Stimulated activated naive CD8-positive, alpha-beta T cell treated with anti-CD3 and anti-CD28 coated beads, Interleukin-15, amount 100 ng/mL, for 72 hours (primary cell): ENCODE measurements around the gene C16orf87.

Experiments
- ATAC-seq: fragments of 150-1000 bp; cut with Tn5 transposase; 2 replicates; pipeline ENCODE4 v1.10.0; 2021; ENCODE audit warnings: mild to moderate bottlenecking, moderate library complexity
- DNase-seq, 2 donors: peaks; one replicate each; pipeline ENCODE4 v3.0.0; 2021 to 2022
- H3K27ac Mint-ChIP-seq, 2 donors: one replicate each; pipeline ENCODE4 v1.8.0; 2022; ENCODE audit warnings: mild to moderate bottlenecking in 2 of 2, mixed read lengths in 2 of 2, moderate library complexity in 2 of 2
- H3K27me3 Mint-ChIP-seq: one replicate; pipeline ENCODE4 v1.8.0; 2022; ENCODE audit warnings: mixed read lengths
- H3K4me1 Mint-ChIP-seq: one replicate; pipeline ENCODE4 v1.8.0; 2022; ENCODE audit warnings: mild to moderate bottlenecking, mixed read lengths
- H3K4me3 Mint-ChIP-seq, 2 donors: one replicate each; pipeline ENCODE4 v1.8.0; 2022; ENCODE audit warnings: mild to moderate bottlenecking in 2 of 2, mixed read lengths in 2 of 2, moderate library complexity in 1 of 2
- H3K9me3 Mint-ChIP-seq, 2 donors: one replicate each; pipeline ENCODE4 v1.8.0; 2022; ENCODE audit warnings: mixed read lengths in 2 of 2

Gene C16orf87

GRCh38 chr16:46762583-46762982 is 68.4 kb downstream of the C16orf87 start:
- no peak overlapping the region for H3K27ac Mint-ChIP-seq
- DNase-seq: no peak
- H3K9me3 Mint-ChIP-seq: no peaks in the 10 kb centered on the region
- no peak overlapping the region for H3K4me3 Mint-ChIP-seq
- peaks cover 8% of the 10 kb centered on the region for H3K27me3 Mint-ChIP-seq
- H3K4me1 Mint-ChIP-seq: no peaks in the 10 kb centered on the region
- ATAC-seq: no peak

DNA sequence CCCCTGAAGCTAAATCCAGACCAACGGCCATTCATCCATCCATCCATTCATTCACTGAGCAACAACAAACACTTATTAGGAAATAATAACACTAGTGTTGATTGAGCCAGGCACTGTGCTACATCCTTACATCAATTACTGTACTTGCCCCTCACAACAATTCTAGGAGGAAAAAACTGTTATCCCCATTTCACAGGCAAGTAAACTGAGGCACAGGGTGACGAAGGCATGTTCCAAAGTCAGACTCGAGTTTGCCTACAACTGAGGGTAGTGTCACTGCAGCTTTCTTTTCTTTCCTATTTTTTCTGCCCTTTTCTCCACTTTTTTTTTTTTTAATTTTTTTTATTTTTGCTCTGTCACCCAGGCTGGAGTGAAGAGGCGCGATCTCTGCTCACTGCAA is 71.7 kb downstream of the C16orf87 start:
- ATAC-seq (no peak), DNase-seq (no peak)
- no peak overlapping the region for H3K27ac Mint-ChIP-seq
- H3K4me1 Mint-ChIP-seq: no peaks in the 10 kb centered on the region
- H3K4me3 Mint-ChIP-seq: no peak overlapping the region
- no peaks in the 10 kb centered on the region for H3K9me3 Mint-ChIP-seq
- H3K27me3 Mint-ChIP-seq: no peaks in the 10 kb centered on the region

DNA sequence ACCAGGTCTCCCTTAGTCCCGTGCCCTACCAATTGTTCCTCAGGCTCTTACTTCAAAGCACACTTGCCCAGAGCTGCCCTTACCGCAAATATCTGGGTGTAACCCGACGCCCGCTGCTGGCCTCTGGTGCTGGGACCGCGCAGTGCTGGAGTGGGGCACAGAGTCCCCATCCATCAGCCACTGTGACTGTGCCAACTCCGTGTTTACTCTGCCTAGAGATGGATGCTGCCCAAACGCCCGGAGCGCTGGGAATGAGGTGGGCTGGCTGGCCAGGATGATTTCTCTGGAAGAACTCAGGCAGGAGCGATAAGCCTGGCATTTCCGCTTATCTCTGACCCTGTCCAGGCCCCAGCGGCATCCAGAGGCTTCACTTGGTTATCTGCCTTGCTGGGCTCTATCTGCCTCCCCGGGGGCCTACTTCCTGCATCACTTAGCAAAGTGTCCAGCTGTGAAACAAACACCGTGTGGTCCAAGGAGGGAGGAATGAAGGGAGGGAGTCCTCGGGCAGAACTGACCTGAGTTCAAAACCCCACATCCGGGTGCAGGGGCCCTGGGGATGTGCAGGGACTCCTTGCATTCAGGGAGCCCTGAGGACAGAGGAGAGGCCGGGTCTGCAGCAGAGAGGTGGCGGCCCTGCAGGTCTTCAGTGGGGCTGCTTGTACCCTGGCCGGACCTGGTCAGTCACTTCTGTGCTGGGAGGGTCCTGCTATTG is 73.5 kb downstream of the C16orf87 start:
- H3K9me3 Mint-ChIP-seq: no peaks in the 10 kb centered on the region
- DNase-seq (no peak), ATAC-seq (no peak)
- no peaks in the 10 kb centered on the region for H3K27me3 Mint-ChIP-seq
- no peak overlapping the region for H3K4me3 Mint-ChIP-seq
- no peak overlapping the region for H3K27ac Mint-ChIP-seq
- no peaks in the 10 kb centered on the region for H3K4me1 Mint-ChIP-seq

DNA sequence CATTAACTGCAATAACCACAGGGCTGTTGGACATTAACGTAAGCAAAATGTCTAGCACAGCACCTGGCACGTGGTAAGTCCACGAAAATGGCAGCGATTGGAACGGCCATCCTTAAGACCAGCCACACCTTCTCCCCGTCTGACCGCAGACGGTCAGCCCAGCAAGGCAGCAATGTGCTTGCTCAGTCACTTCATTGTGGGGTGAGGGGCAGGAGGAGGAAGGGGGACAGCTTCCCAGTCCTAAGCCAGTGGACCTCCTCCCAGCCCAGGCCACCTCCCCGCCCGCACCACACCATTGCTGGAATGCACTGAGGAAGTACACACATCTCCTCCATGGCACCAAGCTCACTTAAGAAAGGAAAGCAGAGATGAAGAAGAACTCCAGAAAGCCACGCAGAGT is 74.2 kb downstream of the C16orf87 start:
- DNase-seq: no peak
- Mint-ChIP-seq H3K4me1 (no peaks in the 10 kb centered on the region), H3K9me3 (no peaks in the 10 kb centered on the region), H3K27ac (no peak overlapping the region), H3K4me3 (no peak overlapping the region), H3K27me3 (no peaks in the 10 kb centered on the region)
- ATAC-seq: no peak

GRCh38 chr16:46753015-46753414 is 78.0 kb downstream of the C16orf87 start:
- Mint-ChIP-seq H3K9me3 (no peaks in the 10 kb centered on the region), H3K27ac (peak overlapping the region in 1 of 2 donors; percentile 22), H3K27me3 (no peaks in the 10 kb centered on the region), H3K4me3 (no peak overlapping the region), H3K4me1 (no peaks in the 10 kb centered on the region)
- ATAC-seq (no peak), DNase-seq (no peak)

GRCh38 chr16:46751381-46751780 is 79.6 kb downstream of the C16orf87 start:
- H3K4me1 Mint-ChIP-seq: no peaks in the 10 kb centered on the region
- no peaks in the 10 kb centered on the region for H3K27me3 Mint-ChIP-seq
- H3K9me3 Mint-ChIP-seq: no peaks in the 10 kb centered on the region
- H3K4me3 Mint-ChIP-seq: no peak overlapping the region
- ATAC-seq (no peak), DNase-seq (no peak)
- H3K27ac Mint-ChIP-seq: peak overlapping the region in 1 of 2 donors; percentile 93

GRCh38 chr16:46748775-46749705 is 81.9 kb downstream of the C16orf87 start:
- H3K27me3 Mint-ChIP-seq: no peaks in the 10 kb centered on the region
- no peaks in the 10 kb centered on the region for H3K9me3 Mint-ChIP-seq
- no peaks in the 10 kb centered on the region for H3K4me1 Mint-ChIP-seq
- H3K4me3 Mint-ChIP-seq: no peak overlapping the region
- ATAC-seq: no peak
- H3K27ac Mint-ChIP-seq: peak overlapping the region; percentile 20 to 33
- DNase-seq: no peak

- H3K27ac Mint-ChIP-seq: peak within 1 kb of the TSS; percentile 20 to 33
- peak; percentile 37 for ATAC-seq
- H3K4me3 Mint-ChIP-seq: no peak within 1 kb of the TSS
- H3K27me3 Mint-ChIP-seq: no peaks in the 10 kb centered on the region
- DNase-seq: no peak
- peaks cover 8% of the 10 kb centered on the region for H3K4me1 Mint-ChIP-seq
- no peaks in the 10 kb centered on the region for H3K9me3 Mint-ChIP-seq
Measured at GRCh38 chr16:46747777-46748651, 83.0 kb downstream of the C16orf87 start, which contains the start of gene MYLK3. TSS of gene MYLK3 (minus strand) at chr16:46748344. CDS start at chr16:46748193, 151 bp downstream.

DNA sequence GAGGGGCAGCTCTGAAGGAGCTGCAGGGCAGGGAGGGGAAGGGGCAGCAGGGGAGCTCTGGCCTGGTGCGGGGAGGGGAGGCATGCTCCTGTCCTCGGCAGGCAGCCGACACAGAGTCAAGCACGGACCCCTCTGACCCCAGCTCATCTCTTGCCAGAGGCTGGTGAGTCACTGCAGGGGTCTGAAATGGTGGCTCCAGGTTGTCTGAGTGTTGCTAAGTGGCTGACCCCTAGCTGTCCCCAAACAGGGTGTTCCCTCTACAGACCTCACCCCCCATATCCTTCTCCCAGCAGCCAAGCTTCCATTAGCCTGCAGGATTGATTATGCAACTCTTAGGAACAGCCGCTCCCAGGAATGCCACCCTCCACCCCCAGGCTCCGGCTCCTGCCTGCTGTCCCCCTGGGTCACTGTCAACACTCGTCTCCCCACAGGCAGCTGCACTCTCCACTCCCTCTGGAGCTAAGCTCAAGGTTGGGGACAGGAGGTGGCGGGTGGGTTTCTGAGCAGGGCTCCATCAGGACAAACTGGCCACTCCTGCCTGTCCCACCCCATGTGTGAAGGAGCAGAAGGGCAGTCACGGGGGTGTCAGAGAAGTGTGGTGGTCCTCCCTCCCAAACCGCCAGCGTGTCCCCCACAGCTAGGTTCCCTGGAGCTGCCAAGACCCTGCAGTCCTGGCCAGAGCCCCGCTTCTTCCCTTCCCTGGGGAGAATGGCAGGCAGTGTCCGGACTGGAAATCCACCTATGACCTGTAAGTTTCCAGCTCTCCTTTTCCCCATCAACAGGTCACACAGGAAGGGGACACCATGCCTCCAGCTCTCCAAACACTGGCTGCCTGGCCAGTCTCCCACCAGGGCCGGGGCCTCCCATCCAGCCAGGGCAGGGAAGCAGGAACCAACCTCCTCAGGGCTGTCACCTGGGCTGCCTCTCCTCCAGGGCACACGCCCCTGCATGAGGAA is 83.9 kb downstream of the C16orf87 start:
- Mint-ChIP-seq H3K4me3 (no peak overlapping the region), H3K27me3 (no peaks in the 10 kb centered on the region), H3K9me3 (no peaks in the 10 kb centered on the region), H3K27ac (no peak overlapping the region), H3K4me1 (peaks cover 9% of the 10 kb centered on the region)
- ATAC-seq (no peak), DNase-seq (no peak)
